T-helper 1 cell treated with Interleukin-12 subunit alpha and Interleukin-12 subunit beta and Interleukin-4 antibody, amounts not matched to agents 30 μg/mL and 1 μg/mL, for 36 hours (primary cell): Measurements from ENCODE around the gene MDGA2.

Experiments
- H3K27ac Mint-ChIP-seq: one replicate; pipeline ENCODE4 v1.8.0; 2021; ENCODE audit warnings: mild to moderate bottlenecking, mixed read lengths
- H3K27me3 Mint-ChIP-seq: one replicate; pipeline ENCODE4 v1.8.0; 2021; ENCODE audit warnings: low read depth, mixed read lengths
- H3K36me3 Mint-ChIP-seq: one replicate; pipeline ENCODE4 v1.8.0; 2021; ENCODE audit warnings: low read depth, mixed read lengths
- H3K4me1 Mint-ChIP-seq: one replicate; pipeline ENCODE4 v1.8.0; 2021; ENCODE audit warnings: low read depth, mixed read lengths
- H3K4me3 Mint-ChIP-seq: one replicate; pipeline ENCODE4 v1.8.0; 2021; ENCODE audit warnings: mild to moderate bottlenecking, moderate library complexity, mixed read lengths
- H3K9me3 Mint-ChIP-seq: one replicate; pipeline ENCODE4 v1.8.0; 2021; ENCODE audit warnings: mixed read lengths

Gene MDGA2

GRCh38 chr14:47675466-47676314 is at the start of gene MDGA2:
TSS of gene MDGA2 (minus strand) at chr14:47675605.
- H3K27me3 Mint-ChIP-seq = peaks cover 42% of the 10 kb centered on the region
- peak within 1 kb of the TSS; percentile 50 for H3K27ac Mint-ChIP-seq
- H3K36me3 Mint-ChIP-seq = no peaks in the 10 kb centered on the region
- H3K4me1 Mint-ChIP-seq = no peaks in the 10 kb centered on the region
- H3K4me3 Mint-ChIP-seq = peak within 1 kb of the TSS; percentile 29
- H3K9me3 Mint-ChIP-seq = no peaks in the 10 kb centered on the region

GRCh38 chr14:47722929-47723693 is 47.7 kb upstream of the MDGA2 start:
- Mint-ChIP-seq H3K27me3 (no peaks in the 10 kb centered on the region), H3K4me1 (no peaks in the 10 kb centered on the region), H3K9me3 (peaks cover 4% of the 10 kb centered on the region), H3K36me3 (no peaks in the 10 kb centered on the region), H3K27ac (no peak overlapping the region), H3K4me3 (no peak overlapping the region)

- H3K27ac Mint-ChIP-seq = no peak overlapping the region
- peaks cover 12% of the 10 kb centered on the region for H3K9me3 Mint-ChIP-seq
- H3K27me3 Mint-ChIP-seq = no peaks in the 10 kb centered on the region
- no peak overlapping the region for H3K4me3 Mint-ChIP-seq
- no peaks in the 10 kb centered on the region for H3K36me3 Mint-ChIP-seq
- H3K4me1 Mint-ChIP-seq = no peaks in the 10 kb centered on the region
Measured at GRCh38 chr14:47720281-47720680, 44.9 kb upstream of the MDGA2 start.

- no peak overlapping the region for H3K4me3 Mint-ChIP-seq
- H3K4me1 Mint-ChIP-seq = no peaks in the 10 kb centered on the region
- no peaks in the 10 kb centered on the region for H3K27me3 Mint-ChIP-seq
- no peaks in the 10 kb centered on the region for H3K36me3 Mint-ChIP-seq
- no peak overlapping the region for H3K27ac Mint-ChIP-seq
- H3K9me3 Mint-ChIP-seq = peaks cover 9% of the 10 kb centered on the region
Measured at GRCh38 chr14:47715330-47715729, 39.9 kb upstream of the MDGA2 start.

- Mint-ChIP-seq H3K4me3 (no peak overlapping the region), H3K27me3 (no peaks in the 10 kb centered on the region), H3K9me3 (peaks cover 3% of the 10 kb centered on the region), H3K4me1 (no peaks in the 10 kb centered on the region), H3K36me3 (no peaks in the 10 kb centered on the region), H3K27ac (no peak overlapping the region)
Measured at GRCh38 chr14:47710581-47710980, 35.2 kb upstream of the MDGA2 start.

GRCh38 chr14:47705683-47706082 is 30.3 kb upstream of the MDGA2 start:
- H3K4me3 Mint-ChIP-seq = no peak overlapping the region
- no peaks in the 10 kb centered on the region for H3K4me1 Mint-ChIP-seq
- no peak overlapping the region for H3K27ac Mint-ChIP-seq
- H3K9me3 Mint-ChIP-seq = peaks cover 3% of the 10 kb centered on the region
- no peaks in the 10 kb centered on the region for H3K27me3 Mint-ChIP-seq
- H3K36me3 Mint-ChIP-seq = no peaks in the 10 kb centered on the region

GRCh38 chr14:47691829-47692228 is 16.4 kb upstream of the MDGA2 start:
- Mint-ChIP-seq H3K4me3 (no peak overlapping the region), H3K9me3 (no peaks in the 10 kb centered on the region), H3K36me3 (no peaks in the 10 kb centered on the region), H3K4me1 (no peaks in the 10 kb centered on the region), H3K27me3 (no peaks in the 10 kb centered on the region), H3K27ac (no peak overlapping the region)

- no peak overlapping the region for H3K27ac Mint-ChIP-seq
- no peak overlapping the region for H3K4me3 Mint-ChIP-seq
- H3K9me3 Mint-ChIP-seq = no peaks in the 10 kb centered on the region
- H3K27me3 Mint-ChIP-seq = peaks cover 26% of the 10 kb centered on the region
- no peaks in the 10 kb centered on the region for H3K36me3 Mint-ChIP-seq
- H3K4me1 Mint-ChIP-seq = no peaks in the 10 kb centered on the region
Measured at GRCh38 chr14:47678993-47679392, 3.6 kb upstream of the MDGA2 start.

- Mint-ChIP-seq H3K4me3 (no peak overlapping the region), H3K36me3 (no peaks in the 10 kb centered on the region), H3K27me3 (peaks cover 32% of the 10 kb centered on the region), H3K9me3 (no peaks in the 10 kb centered on the region), H3K27ac (no peak overlapping the region), H3K4me1 (no peaks in the 10 kb centered on the region)
Measured at GRCh38 chr14:47678157-47678556, 2.8 kb upstream of the MDGA2 start.

GRCh38 chr14:47676315-47676617 is 861 bp upstream of the MDGA2 start:
- Mint-ChIP-seq H3K27ac (peak overlapping the region; percentile 50), H3K4me3 (peak overlapping the region; percentile 29), H3K36me3 (no peaks in the 10 kb centered on the region), H3K27me3 (peaks cover 42% of the 10 kb centered on the region), H3K9me3 (no peaks in the 10 kb centered on the region), H3K4me1 (no peaks in the 10 kb centered on the region)

GRCh38 chr14:47674543-47675465 is 601 bp downstream of the MDGA2 start:
- Mint-ChIP-seq H3K4me3 (no peak overlapping the region), H3K4me1 (no peaks in the 10 kb centered on the region), H3K36me3 (no peaks in the 10 kb centered on the region), H3K27me3 (peaks cover 42% of the 10 kb centered on the region), H3K27ac (no peak overlapping the region), H3K9me3 (no peaks in the 10 kb centered on the region)

GRCh38 chr14:47674148-47674542 is 1.3 kb downstream of the MDGA2 start:
- Mint-ChIP-seq H3K27me3 (peaks cover 42% of the 10 kb centered on the region), H3K27ac (no peak overlapping the region), H3K4me1 (no peaks in the 10 kb centered on the region), H3K4me3 (no peak overlapping the region), H3K9me3 (no peaks in the 10 kb centered on the region), H3K36me3 (no peaks in the 10 kb centered on the region)

- no peaks in the 10 kb centered on the region for H3K27me3 Mint-ChIP-seq
- H3K36me3 Mint-ChIP-seq = no peaks in the 10 kb centered on the region
- no peaks in the 10 kb centered on the region for H3K9me3 Mint-ChIP-seq
Measured at GRCh38 chr14:47665337-47666134, 9.9 kb downstream of the MDGA2 start.

GRCh38 chr14:47662466-47662865 is 12.9 kb downstream of the MDGA2 start:
- Mint-ChIP-seq H3K27ac (no peak overlapping the region), H3K4me1 (no peaks in the 10 kb centered on the region), H3K4me3 (no peak overlapping the region), H3K27me3 (no peaks in the 10 kb centered on the region), H3K36me3 (no peaks in the 10 kb centered on the region), H3K9me3 (no peaks in the 10 kb centered on the region)

More at GRCh38 chr14:47665337-47666134, 9.9 kb downstream of the MDGA2 start:
- no peak overlapping the region for H3K27ac Mint-ChIP-seq
- no peak overlapping the region for H3K4me3 Mint-ChIP-seq
- H3K4me1 Mint-ChIP-seq = no peaks in the 10 kb centered on the region
